GM21447 (cell line): ENCODE data around the gene ASMT.
"Not testable (repeated sequence)": the region's sequence is repeated elsewhere in the genome, so short reads cannot be mapped to it uniquely, and the experiment has no call there.

Source experiments
- ATAC-seq: cut with Tn5 transposase; IDR thresholded peaks from one replicate; pipeline ENCODE4 v1.9.1; 2021; ENCODE audit not compliant: unreplicated experiment

Gene ASMT

DNA sequence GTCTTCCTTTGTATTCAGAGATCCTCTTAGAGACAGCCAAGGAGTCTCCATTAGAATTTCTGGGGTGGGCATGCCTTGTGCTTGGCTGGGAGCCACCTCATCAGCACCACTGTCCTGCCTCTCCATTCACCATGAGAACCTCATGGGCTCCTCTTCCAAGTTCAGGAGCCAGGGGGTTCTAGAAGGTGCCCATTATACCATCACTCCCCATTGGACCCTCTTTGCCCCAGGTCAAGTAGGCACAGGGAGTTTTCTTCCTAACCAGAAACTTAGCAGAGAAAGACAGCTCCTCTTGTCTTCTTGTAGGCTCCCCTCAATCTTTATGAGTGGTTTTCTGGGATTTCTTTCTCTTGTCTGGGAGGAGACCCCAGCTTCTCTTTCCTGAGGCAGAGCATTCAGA is 31.1 kb downstream of the ASMT start:
- ATAC-seq, result no peak

DNA sequence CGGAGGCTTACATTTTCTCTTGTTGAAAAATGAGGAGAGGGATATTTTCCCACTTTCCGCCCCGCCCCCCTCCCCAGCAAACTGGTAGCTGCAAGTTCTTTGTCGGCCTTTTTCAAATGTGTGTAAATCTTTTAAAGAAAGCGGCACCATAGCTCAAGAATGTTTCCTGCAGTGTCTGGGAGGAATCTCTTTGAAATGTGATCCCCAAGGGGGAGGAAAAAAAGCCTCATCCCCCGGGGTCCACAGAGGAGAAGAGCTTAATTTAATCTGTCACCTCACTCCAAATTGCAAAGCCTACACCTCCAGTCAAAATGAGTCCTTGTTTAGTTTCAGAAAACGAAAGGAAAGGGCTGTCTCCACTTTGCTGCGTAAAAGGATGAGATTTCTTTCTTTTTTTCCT is 34.8 kb downstream of the ASMT start:
- no peak for ATAC-seq

DNA sequence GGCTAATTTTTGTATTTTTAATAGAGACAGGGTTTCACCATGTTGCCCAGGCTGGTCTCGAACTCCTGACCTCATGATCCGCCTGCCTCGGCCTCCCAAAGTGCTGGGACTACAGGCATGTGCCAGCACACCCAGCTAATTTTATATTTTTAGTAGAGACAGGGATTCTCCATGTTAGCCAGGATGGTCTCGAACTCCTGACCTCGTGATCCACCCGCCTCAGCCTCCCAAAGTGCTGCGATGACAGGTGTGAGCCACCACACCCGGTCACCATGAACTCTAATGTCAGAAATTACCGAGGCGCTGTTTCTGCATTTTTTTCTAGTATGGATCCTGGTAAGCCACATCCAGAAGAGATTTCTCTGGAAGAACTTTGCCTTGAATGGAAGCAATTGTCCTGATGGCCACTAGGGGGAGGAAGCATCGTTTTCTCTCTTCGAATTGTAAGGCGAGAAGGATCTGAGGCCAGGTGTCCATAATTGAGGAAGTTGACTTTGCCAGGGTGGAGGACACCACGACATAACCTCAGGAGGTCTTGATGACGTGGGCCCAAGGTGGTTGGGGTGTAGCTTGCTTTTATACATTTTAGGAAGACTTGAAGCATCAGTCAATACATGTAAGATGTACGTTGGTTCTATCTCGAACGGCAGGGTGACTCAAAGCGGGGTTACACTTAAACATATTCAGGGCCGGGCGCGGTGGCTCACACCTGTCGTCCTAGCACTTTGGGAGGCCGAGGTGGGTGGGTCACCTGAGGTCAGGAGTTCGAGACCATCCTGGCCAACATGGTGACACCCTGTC is 37.4 kb downstream of the ASMT start:
- ATAC-seq, result not testable (repeated sequence)

DNA sequence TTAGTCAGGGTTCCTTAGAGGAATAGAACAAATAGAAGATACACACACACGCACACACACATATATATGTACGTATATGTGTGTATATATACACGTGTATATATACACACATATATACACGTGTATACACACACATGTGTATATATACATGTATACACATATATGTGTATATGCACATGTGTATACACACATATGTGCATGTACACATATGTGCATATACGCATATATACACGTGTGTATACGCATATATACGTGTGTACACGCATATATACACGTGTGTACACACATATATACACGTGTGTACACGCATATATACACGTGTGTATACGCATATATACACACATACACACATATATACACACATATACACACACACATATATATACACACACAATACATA is 41.5 kb downstream of the ASMT start:
- no peak for ATAC-seq

DNA sequence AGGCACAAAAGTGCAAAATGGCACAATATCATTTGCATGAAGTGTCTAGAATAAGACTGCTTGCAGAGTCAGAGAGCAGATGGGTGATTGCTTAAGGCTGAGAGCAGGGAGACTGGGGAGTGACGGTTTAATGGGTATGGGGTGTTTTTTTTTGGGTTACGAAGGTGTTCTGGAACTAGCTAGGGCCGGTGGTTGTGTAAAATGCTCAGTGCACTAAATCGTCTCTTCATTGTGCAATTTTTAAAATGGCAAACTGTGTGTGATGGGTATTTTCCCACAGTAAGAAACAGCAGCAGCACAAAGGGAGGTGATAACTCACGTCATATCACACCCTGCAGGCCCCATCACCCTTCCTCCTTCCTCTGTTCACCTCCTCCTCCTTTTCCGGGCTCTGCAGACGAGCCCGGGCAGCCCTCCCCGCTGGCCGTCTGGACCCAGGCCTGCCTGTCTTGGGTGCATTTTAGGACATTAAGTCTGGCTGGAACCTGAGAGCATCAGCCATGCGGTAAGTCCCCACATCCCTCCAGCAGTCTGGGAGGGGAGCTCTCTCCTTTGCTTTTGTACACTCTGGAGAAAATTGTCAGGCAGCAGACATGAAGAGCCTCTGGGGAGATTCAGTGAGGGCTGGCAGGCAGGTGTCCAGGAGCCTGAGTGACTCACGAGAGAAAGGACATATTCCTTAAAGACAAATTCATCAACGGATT is 42.7 kb downstream of the ASMT start:
- ATAC-seq, result peak; percentile 63

DNA sequence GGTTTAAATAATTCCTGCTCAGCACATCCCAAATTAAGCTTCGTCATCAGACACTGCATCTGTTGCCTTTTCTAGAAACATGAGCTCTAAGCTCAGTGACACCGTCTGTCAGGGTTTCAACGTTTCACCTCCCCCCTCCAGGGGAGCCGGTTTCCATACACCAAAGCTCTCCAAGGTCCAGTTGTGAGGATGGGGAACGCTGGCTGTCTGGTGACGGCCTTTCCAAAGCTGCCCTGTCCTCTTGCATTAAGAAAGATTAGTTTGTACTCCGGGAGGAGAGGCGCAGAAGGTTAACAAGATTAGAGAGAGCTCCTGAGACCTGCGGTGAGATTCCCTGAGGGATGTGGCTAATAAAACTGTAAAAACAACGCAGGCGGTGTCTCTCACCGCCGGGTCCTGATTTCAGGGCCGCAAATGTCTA is 43.2 kb downstream of the ASMT start:
- ATAC-seq, result peak; percentile 2

DNA sequence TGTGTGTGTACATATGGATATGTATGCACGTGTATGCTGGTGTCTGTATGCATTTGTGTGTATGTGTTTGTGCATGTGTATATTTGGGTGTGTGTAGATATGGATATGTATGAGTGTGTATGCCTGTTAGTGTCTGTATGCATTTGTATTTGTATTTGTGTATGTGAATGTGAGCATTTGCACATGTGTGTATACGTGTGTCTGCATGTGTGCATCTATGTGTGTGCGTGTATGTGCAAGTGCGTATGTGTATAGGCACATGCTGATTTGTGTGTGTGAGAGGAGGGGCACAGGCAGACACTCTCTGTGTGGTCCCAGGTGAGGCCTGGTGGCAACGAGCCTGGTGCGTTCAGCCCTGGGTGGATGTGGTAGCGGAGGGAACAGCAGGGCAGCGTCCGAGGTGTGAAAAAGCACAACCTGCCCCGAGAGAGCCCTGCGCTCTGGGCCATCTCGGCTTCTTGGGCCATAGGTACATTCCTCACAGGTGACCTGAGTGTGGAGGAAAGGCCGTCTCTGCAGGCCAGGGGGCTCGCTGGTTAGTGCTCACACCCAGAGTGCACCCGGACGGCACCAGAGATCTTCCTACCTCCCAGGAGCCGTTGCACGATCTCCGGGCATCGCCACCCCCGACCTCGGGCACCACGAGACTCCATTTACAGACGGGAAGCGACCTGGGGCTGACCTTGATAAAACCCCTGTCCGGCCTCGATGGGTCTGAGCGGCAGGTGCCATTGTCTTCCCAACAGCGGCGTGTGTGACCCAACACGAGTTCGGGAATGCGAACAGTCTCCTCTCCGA is 45.0 kb downstream of the ASMT start:
- no peak for ATAC-seq

DNA sequence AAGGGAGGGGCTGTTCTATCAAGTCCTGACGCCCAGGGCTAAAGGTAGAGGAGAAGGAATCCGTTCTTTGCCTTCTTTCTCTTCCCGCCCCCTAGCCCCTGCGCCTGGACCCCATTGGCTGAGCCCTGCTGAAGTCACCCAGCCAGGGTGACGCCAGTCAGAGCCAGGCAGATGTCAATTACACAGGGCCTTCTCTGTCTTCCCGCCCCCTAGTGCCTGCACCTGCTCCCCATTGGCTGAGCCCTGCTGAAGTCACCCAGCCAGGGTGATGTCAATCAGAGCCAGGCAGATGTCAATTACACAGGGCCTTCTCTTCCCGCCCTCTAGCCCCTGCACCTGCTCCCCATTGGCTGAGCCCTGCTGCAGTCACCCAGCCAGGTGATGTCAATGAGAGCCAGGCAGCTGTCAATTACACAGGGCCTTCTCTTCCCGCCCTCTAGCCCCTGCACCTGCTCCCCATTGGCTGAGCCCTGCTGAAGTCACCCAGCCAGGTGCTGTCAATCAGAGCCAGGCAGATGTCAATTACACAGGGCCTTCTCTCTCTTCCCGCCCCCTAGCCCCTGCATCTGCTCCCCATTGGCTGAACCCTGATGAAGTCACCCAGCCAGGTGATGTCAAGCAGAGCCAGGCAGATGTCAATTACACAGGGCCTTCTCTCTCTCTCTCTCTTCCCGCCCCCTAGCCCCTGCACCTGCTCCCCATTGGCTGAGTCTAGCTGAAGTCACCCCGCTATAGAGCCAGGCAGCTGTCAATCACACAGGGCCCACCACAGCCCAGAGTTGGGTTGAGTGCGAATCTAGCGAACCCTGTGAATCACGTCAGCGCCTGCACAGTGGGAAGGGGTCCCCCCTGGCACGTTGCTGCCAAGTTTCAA is 46.4 kb downstream of the ASMT start:
- peak; percentile 71 for ATAC-seq

DNA sequence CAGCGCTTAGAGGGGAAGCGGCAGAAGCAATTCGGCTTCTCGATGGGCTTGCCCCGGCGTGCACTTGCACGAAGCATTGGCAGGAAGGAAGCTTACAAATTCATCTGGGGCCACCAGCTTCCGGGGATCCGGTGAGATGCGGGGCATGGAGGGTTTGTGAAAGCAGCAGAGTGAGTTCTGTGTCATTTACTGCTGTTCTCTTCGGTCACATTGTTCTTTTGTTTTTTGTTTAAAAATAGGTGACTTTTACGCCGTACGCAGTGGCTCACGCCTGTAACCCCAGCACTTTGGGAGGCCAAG is 47.0 kb downstream of the ASMT start:
- no peak for ATAC-seq

DNA sequence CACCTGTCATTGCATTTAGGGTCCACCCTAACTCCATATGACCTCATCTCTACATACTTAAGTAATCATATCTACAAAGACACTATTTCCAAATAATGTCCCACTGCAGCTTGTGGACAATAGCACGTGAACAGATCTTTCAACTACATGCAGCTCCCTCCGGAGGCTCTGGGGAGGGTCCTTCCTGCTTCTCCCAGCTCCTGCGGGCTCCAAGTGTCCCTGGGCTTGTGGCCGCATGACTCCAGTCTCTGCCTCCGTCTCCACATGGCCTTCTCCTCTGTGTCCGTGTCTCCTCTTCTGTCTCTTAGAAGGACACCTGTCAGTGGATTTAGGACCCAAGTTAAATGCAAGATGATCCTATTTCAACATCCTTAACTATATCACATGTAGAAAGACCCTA is 52.7 kb downstream of the ASMT start:
- no peak for ATAC-seq

DNA sequence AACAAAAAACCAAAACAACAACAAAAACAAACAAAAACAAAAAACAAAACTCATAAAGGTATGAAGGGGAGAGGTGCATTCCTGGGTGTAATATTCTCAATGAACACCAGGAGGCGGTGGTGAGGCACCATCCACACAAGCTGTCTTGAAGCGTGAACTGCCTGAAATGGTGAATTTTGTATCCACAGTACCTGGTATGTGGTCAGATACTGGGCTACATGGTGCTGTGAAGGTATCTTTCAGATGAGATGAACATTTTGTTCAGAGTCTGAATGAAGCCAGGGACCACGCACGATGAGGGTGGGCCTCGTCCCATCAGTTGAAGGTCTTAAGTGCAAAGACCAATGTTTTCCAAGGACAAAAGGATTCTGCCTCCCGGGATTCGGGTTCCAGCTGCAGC is 58.5 kb downstream of the ASMT start:
- no peak for ATAC-seq

DNA sequence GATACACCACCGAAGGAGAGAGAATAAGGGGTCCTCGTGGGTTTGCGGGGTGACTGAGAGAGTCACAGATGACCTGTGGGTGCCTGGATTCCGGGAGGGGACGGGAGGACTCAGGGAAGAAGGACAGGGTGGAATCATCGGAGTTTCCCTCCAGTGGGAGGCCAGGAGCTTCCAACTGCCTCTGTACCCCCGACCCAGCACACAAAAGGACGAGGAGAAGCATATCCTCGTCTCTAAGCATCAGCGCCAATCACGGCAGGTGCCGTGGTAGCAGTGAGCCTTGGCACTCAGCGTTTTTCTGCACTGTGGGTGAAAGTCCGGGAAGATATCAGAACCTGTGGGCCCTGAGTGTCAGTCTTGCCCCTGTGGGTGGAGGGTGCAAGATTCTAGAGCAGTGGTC is 62.0 kb downstream of the ASMT start:
- ATAC-seq, result no peak

DNA sequence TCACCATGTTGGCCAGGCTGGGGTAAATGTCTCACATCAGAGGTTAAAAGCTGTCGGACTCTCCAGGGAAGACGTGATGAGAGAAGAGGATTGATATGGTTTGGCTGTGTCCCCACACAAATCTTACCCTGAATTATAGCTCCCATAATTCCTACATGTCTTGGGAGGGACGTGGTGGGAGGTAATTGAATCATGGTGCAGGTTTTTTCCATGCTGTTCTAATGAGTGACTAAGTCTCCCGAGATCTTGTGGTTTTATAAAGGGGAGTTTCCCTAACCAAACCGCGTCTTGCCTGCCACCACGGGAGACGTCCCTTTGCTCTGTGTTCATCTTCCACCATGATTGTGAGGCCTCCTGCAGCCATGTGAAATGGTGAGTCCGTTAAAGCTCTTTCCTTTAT is 64.4 kb downstream of the ASMT start:
- no peak for ATAC-seq

DNA sequence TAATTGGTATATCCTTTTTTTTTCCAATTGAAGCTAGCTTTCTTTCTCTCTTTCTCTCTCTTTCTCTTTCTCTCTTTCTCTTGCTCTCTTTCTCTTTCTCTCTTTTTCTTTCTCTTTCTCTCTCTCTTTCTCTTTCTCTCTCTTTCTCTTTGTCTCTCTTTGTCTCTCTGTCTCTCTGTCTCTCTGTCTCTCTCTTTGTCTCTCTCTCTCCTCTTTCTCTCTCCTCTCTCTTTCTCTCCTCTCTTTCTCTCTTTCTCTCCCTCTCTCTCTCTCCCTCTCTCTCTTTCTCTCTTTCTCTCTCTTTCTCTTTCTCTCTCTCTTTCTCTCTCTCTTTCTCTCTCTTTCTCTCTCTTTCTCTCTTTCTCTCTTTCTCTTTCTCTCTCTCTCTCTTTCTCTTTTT is 66.6 kb downstream of the ASMT start:
- no peak for ATAC-seq

DNA sequence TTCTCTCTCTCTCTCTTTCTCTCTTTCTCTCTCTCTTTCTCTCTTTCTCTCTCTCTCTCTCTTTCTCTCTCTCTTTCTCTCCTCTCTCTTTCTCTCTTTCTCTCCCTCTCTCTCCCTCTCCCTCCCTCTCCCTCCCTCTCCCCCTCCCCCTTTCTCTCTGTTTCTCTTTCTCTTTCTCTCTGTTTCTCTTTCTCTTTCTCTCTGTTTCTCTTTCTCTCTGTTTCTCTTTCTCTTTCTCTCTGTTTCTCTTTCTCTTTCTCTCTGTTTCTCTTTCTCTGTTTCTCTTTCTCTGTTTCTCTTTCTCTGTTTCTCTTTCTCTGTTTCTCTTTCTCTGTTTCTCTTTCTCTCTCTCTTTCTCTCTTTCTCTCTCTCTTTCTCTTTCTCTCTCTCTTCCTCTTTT is 67.0 kb downstream of the ASMT start:
- ATAC-seq, result not testable (repeated sequence)

DNA sequence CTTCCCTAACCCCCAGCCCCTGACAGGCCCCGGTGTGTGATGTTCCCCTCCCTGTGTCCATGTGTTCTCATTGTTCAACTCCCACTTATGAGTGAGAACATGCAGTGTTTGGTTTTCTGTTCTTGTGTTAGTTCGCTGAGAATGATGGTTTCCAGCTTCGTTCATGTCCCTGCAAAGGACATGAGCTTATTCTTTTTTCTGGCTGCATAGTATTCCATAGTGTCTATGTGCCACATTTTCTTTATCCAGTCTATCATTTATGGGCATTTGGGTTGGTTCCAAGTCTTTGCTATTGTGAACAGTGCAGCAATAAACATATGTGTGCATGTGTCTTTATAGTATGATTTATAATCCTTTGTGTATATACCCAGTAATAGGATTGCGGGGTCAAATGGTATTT is 67.6 kb downstream of the ASMT start:
- not testable (repeated sequence) for ATAC-seq

DNA sequence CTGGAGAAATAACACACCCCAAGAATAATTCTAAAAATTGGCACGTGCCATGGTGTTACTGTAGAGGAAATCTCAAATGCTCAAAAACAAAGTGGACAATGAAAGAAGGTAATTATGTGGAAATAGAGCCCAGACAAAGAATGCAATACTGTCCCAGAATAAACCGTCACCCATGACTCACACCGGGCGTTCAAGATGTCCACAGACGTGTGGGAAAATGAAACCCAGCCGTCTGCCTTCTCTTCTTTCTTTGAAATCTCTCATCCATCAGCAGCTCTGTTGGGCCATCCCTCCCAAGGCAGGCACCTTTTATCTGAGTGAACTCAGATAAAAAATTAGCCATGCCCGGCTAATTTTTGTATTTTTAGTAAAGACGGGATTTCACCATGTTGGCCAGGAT is 70.0 kb downstream of the ASMT start:
- ATAC-seq, result not testable (repeated sequence)

DNA sequence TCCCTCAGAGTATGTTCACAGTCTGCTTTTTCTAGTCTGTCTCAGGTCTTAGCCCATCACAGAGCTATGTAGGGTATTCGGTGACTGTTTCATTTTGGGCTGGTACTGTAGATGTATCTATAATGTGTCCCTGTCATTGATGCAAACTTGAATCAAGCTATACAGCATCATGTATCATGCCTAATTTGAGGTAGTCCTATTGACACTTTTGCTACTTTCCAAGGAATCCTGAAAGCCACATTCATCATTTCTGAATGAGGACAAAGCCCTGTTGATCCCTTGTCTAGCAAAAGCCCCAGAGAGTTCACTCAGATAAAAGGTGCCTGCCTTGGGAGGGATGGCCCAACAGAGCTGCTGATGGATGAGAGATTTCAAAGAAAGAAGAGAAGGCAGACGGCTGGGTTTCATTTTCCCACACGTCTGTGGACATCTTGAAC is 70.6 kb downstream of the ASMT start:
- not testable (repeated sequence) for ATAC-seq

DNA sequence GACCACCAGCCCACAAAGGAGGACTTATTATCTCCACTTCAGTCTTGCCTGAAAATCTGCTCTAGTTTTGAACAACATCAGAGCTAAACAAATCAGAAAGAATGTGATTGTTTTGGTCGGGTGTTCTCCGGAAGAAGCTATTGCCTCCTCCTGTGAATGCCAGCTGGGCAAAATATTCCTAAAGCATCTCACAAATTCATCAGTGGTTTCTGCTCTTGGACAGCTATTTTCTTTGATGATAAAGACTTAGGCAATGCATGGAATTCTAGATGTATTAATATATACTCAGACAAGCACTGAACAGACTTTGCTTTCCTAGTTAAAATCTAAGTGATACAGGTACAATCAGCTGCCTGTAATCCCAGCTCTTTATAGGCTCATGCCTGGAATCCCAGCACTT is 71.8 kb downstream of the ASMT start:
- no peak for ATAC-seq
